ENCODE results near the gene PRRC2B. TPM values are rescaled to one million over a fixed set of nuclear protein-coding genes. Genes with fewer than 3 reads are reported as not detected.
"Not testable (repeated sequence)": the region's sequence is repeated elsewhere in the genome, so short reads cannot be mapped to it uniquely, and the experiment has no call there.

Gene PRRC2B
- total RNA-seq, 4 donors from 2014 or later, result 81.7 to 159 (median 117) TPM

- intact Hi-C loops (cut with DNase I), result no loop called here
- 62 to 70% methylated on average over 7 of the region's 7 CpGs for WGBS, 2 donors
- Histone ChIP-seq H3K9me3 (no peaks in the 10 kb centered on the region), H3K4me3 (replicated peaks in 1 of 3) (no peak overlapping the region), H3K4me1 (peaks cover 19 to 22% of the 10 kb centered on the region in 2 donors), H3K27me3 (no peaks in the 10 kb centered on the region), H3K27ac (peak overlapping the region; percentile 67 to 76 (median 75)), H3K36me3 (no peaks in the 10 kb centered on the region)
- TF ChIP-seq CTCF (IDR thresholded peaks at IDR 0.05), result no peak
- TF ChIP-seq POLR2A (IDR thresholded peaks at IDR 0.05), result no peak
- peak in 1 of 2 donors; percentile 25 for DNase-seq
Observed at GRCh38 chr9:131391020-131391419, 2.9 kb upstream of the PRRC2B start.

- H3K27me3 ChIP-seq, result no peaks in the 10 kb centered on the region
- intact Hi-C loops (cut with DNase I), result no loop called here
Observed at GRCh38 chr9:131391504-131391903, 2.4 kb upstream of the PRRC2B start.

GRCh38 chr9:131394464-131395156, 724 bp downstream of the PRRC2B start:
- no peaks in the 10 kb centered on the region for H3K27me3 ChIP-seq
- peak; percentile 47 for DNase-seq
- H3K36me3 ChIP-seq, result no peaks in the 10 kb centered on the region
- intact Hi-C loops (cut with DNase I), result no loop called here
- WGBS, 2 donors, result 0 to 1% methylated on average over 22 to 25 of the region's 63 CpGs
- H3K9me3 ChIP-seq, result no peaks in the 10 kb centered on the region
- H3K4me1 ChIP-seq, result peaks cover 52 to 57% of the 10 kb centered on the region in 2 donors
- peak overlapping the region; percentile 5 to 90 (median 68) for H3K4me3 ChIP-seq (replicated peaks in 1 of 3)
- H3K27ac ChIP-seq, result peak overlapping the region; percentile 97 to 99 (median 98)
- TF ChIP-seq CTCF (IDR thresholded peaks at IDR 0.05), result no peak
- peak in 1 of 2 donors; percentile 17 for TF ChIP-seq POLR2A (IDR thresholded peaks at IDR 0.05)

More at GRCh38 chr9:131391504-131391903, 2.4 kb upstream of the PRRC2B start:
- Histone ChIP-seq H3K9me3 (no peaks in the 10 kb centered on the region), H3K4me3 (replicated peaks in 1 of 3) (no peak overlapping the region), H3K4me1 (peaks cover 23 to 27% of the 10 kb centered on the region in 2 donors), H3K27ac (peak overlapping the region; percentile 3 to 75 (median 67)), H3K36me3 (no peaks in the 10 kb centered on the region)
- WGBS, 2 donors, result 92 to 95% methylated on average over 4 of the region's 4 CpGs
- no peak for DNase-seq
- no peak for TF ChIP-seq POLR2A (IDR thresholded peaks at IDR 0.05)
- TF ChIP-seq CTCF (IDR thresholded peaks at IDR 0.05), result no peak

- H3K9me3 ChIP-seq, result no peaks in the 10 kb centered on the region
- WGBS, 2 donors, result 28 to 30% methylated on average over 16 of the region's 17 CpGs
- H3K27me3 ChIP-seq, result no peaks in the 10 kb centered on the region
- no peak for TF ChIP-seq CTCF (IDR thresholded peaks at IDR 0.05)
- TF ChIP-seq POLR2A (IDR thresholded peaks at IDR 0.05), result peak in 1 of 2 donors; percentile 62
- DNase-seq, result peak; percentile 78 to 79
- H3K4me3 ChIP-seq (replicated peaks in 1 of 3), result peak overlapping the region; percentile 5 to 90 (median 68)
- peaks cover 52 to 65% of the 10 kb centered on the region in 2 donors for H3K4me1 ChIP-seq
- no peaks in the 10 kb centered on the region for H3K36me3 ChIP-seq
- intact Hi-C loops (cut with DNase I), result no loop called here
- H3K27ac ChIP-seq, result peak overlapping the region; percentile 97 to 99 (median 98)
Observed at GRCh38 chr9:131395157-131396098, 1.5 kb downstream of the PRRC2B start.

GRCh38 chr9:131396099-131396479, 2.2 kb downstream of the PRRC2B start:
- H3K9me3 ChIP-seq; H3K36me3 ChIP-seq; DNase-seq; intact Hi-C loops (cut with DNase I); H3K27me3 ChIP-seq: not testable (repeated sequence)
- 60% methylated on average over 4 of the region's 4 CpGs for WGBS, 2 donors
- Histone ChIP-seq H3K27ac (peak overlapping the region; percentile 97 to 99 (median 98)), H3K4me1 (peaks cover 52 to 64% of the 10 kb centered on the region in 2 donors), H3K4me3 (replicated peaks in 1 of 3) (peak overlapping the region in 1 of 3 donors; percentile 90)
